Mesenchymal stem cell (in vitro differentiated cells and primary cell): ENCODE measurements around the gene TENM3.

Experiments
- DNase-seq: peaks from one replicate; pipeline ENCODE4 v3.0.0-alpha.2; 2013
- H2AFZ ChIP-seq: one replicate; pipeline ENCODE4 v1.6.1; 2013; ENCODE audit warnings: low read depth, mild to moderate bottlenecking, control low read depth, inconsistent platforms, low read length, moderate library complexity
- H2AK5ac ChIP-seq: 2 replicates; pipeline ENCODE4 v1.6.1; 2013; ENCODE audit warnings: low read length, moderate library complexity, mild to moderate bottlenecking, inconsistent platforms; ENCODE audit not compliant: severe bottlenecking
- H2BK120ac ChIP-seq: one replicate; pipeline ENCODE4 v1.6.1; 2013; ENCODE audit warnings: low read depth, mild to moderate bottlenecking, inconsistent platforms, low read length, moderate library complexity
- H2BK12ac ChIP-seq, 2 experiments: one replicate each; pipeline ENCODE4 v1.6.1; 2013; ENCODE audit warnings: inconsistent platforms in 2 of 2, low read length in 2 of 2, mild to moderate bottlenecking in 2 of 2, moderate library complexity in 2 of 2, control low read depth in 1 of 2
- H2BK15ac ChIP-seq: one replicate; pipeline ENCODE4 v1.6.1; 2013; ENCODE audit warnings: mild to moderate bottlenecking, low read depth, inconsistent platforms; ENCODE audit not compliant: poor library complexity, severe bottlenecking
- H2BK5ac ChIP-seq: 2 replicates; pipeline ENCODE4 v1.6.1; 2013; ENCODE audit warnings: low read depth, mild to moderate bottlenecking, low read length, control low read depth, inconsistent platforms; ENCODE audit not compliant: poor library complexity, severe bottlenecking
- H3K14ac ChIP-seq, 2 experiments: one replicate each; pipeline ENCODE4 v1.6.1; 2013; ENCODE audit warnings: inconsistent platforms in 2 of 2, low read length in 2 of 2, control low read depth in 1 of 2, mild to moderate bottlenecking in 1 of 2, moderate library complexity in 1 of 2
- H3K18ac ChIP-seq, 2 experiments: one replicate each; pipeline ENCODE4 v1.6.1; 2013; ENCODE audit warnings: inconsistent platforms in 2 of 2, low read length in 2 of 2, control low read depth in 1 of 2, low read depth in 1 of 2, mild to moderate bottlenecking in 1 of 2
- H3K23ac ChIP-seq, 2 experiments: one replicate each; pipeline ENCODE4 v1.6.1; 2013; ENCODE audit warnings: inconsistent platforms in 2 of 2, low read length in 2 of 2, mild to moderate bottlenecking in 2 of 2, moderate library complexity in 2 of 2, control low read depth in 1 of 2
- H3K27ac ChIP-seq: 2 replicates; pipeline ENCODE4 v1.5.1; 2013; ENCODE audit warnings: mild to moderate bottlenecking, moderate library complexity, low read length, control low read depth, inconsistent platforms; ENCODE audit not compliant: poor library complexity, severe bottlenecking
- H3K27me3 ChIP-seq, 2 experiments: 2 replicates each; pipeline versions ENCODE4 v1.6.1 to v1.7.0; 2013; ENCODE audit warnings: low read length in 2 of 2, mild to moderate bottlenecking in 2 of 2, moderate library complexity in 2 of 2, control low read depth in 1 of 2, inconsistent platforms in 1 of 2; ENCODE audit not compliant: control insufficient read depth in 1 of 2, insufficient read depth in 1 of 2
- H3K36me3 ChIP-seq, 2 experiments: 2 replicates each; pipeline versions ENCODE4 v1.6.1 to v1.7.0; 2013; ENCODE audit warnings: low read length in 2 of 2, control low read depth in 1 of 2, inconsistent platforms in 1 of 2, low read depth in 1 of 2, mild to moderate bottlenecking in 1 of 2; ENCODE audit not compliant: insufficient read depth in 2 of 2, control insufficient read depth in 1 of 2
- H3K4ac ChIP-seq, 2 experiments: one replicate each; pipeline ENCODE4 v1.6.1; 2013; ENCODE audit warnings: inconsistent platforms in 2 of 2, low read length in 2 of 2, mild to moderate bottlenecking in 2 of 2, moderate library complexity in 2 of 2, control low read depth in 1 of 2, low read depth in 1 of 2
- H3K4me1 ChIP-seq: 2 replicates; pipeline ENCODE4 v1.6.1; 2013; ENCODE audit warnings: low read depth, low read length, control low read depth; ENCODE audit not compliant: control insufficient read depth, insufficient read depth
- H3K4me2 ChIP-seq: 2 replicates; pipeline ENCODE4 v1.6.1; 2013; ENCODE audit warnings: low read length, mild to moderate bottlenecking, inconsistent platforms; ENCODE audit not compliant: poor library complexity, severe bottlenecking
- H3K4me3 ChIP-seq, 2 experiments: 2 replicates each; pipeline versions ENCODE4 v1.5.1 to v1.7.0; 2013; ENCODE audit warnings: low read length in 2 of 2, mild to moderate bottlenecking in 2 of 2, control low read depth in 1 of 2, low read depth in 1 of 2; ENCODE audit not compliant: insufficient read depth in 1 of 2
- H3K79me1 ChIP-seq: replicated peaks from 2 replicates; pipeline ENCODE4 v1.6.1; 2013; ENCODE audit warnings: mild to moderate bottlenecking, control low read depth, low read length, inconsistent platforms; ENCODE audit not compliant: poor library complexity, severe bottlenecking
- H3K9ac ChIP-seq: 2 replicates; pipeline ENCODE4 v1.7.0; 2013; ENCODE audit warnings: mild to moderate bottlenecking, low read length, moderate library complexity
- H3K9me3 ChIP-seq: 2 replicates; pipeline ENCODE4 v1.7.0; 2013; ENCODE audit warnings: mild to moderate bottlenecking, low read length; ENCODE audit not compliant: control insufficient read depth
- H4K8ac ChIP-seq: one replicate; pipeline ENCODE4 v1.6.1; 2013; ENCODE audit warnings: inconsistent platforms, mild to moderate bottlenecking, low read length, moderate library complexity
- H4K91ac ChIP-seq: one replicate; pipeline ENCODE4 v1.6.1; 2013; ENCODE audit warnings: mild to moderate bottlenecking, low read length, inconsistent platforms
- WGBS: methylation state at CpG from one replicate; pipeline ENCODE4 v1.1.7; 2013; ENCODE audit warnings: mixed read lengths; 5-methylcytosine and 5-hydroxymethylcytosine counted together

TENM3 gene

GRCh38 chr4:182831376-182831775 lies 588.2 kb downstream of the TENM3 start:
- Histone ChIP-seq H3K18ac (no peak overlapping the region), H3K9ac (no peak overlapping the region), H2BK5ac (no peak overlapping the region), H3K4me1 (no peaks in the 10 kb centered on the region), H3K14ac (no peak overlapping the region), H3K4me3 (no peak overlapping the region), H2AK5ac (no peak overlapping the region), H3K9me3 (no peaks in the 10 kb centered on the region), H3K4ac (no peak overlapping the region), H3K4me2 (no peak overlapping the region), H2BK120ac (no peak overlapping the region), H2AFZ (no peak overlapping the region), H3K36me3 (no peaks in the 10 kb centered on the region), H3K79me1 (no peaks in the 10 kb centered on the region), H2BK15ac (no peak overlapping the region), H3K27me3 (peaks cover 19 to 33% of the 10 kb centered on the region in 2 experiments), H4K91ac (no peak overlapping the region), H2BK12ac (no peak overlapping the region), H3K23ac (no peak overlapping the region), H3K27ac (no peak overlapping the region), H4K8ac (no peak overlapping the region)
- DNase-seq: no peak
- WGBS: 87% methylated on average over 3 of the region's 3 CpGs

DNA sequence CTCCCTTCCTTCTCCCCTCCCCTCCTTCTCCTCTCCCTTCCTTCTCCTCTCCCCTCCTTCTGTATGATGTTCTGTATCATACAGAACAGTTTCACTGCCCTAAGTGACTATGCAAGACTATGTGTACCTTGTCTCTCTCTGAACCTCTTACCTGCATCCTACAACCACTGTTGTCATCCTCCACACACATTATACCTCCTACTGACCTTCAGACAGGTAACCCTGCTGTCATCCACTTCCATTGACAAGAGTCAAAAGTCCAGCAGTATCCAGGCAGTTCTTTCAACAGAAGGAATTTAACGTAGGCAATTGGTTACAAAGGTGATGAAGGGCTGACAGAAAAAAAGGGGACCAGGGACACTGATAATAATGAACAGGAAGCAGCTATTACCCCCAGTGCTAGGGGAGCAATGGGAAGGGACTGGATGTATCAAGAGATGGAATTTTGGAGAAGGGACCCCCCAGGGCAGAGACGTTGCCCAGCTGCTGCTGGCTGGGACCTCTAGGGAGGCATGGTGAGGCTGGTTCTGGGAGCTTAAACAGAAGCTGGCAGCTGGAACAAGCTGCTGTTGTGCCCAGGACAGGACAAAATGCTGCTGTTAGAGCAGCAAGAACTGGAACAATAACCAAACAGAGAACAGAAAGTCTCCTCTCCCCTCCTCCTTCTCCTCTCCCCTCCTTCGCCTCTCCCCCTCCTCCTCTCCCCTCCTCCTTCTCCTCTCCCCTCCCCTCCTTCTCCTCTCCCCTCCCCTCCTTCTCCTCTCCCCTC lies 589.3 kb downstream of the TENM3 start:
- WGBS: 81% methylated on average over 2 of the region's 3 CpGs
- Histone ChIP-seq H3K27ac (no peak overlapping the region), H3K14ac (no peak overlapping the region), H3K27me3 (peaks cover 19 to 33% of the 10 kb centered on the region in 2 experiments), H3K18ac (no peak overlapping the region), H3K9ac (no peak overlapping the region), H3K23ac (no peak overlapping the region), H2AFZ (no peak overlapping the region), H2BK5ac (no peak overlapping the region), H3K4me2 (no peak overlapping the region), H3K4ac (no peak overlapping the region), H2BK15ac (no peak overlapping the region), H3K36me3 (no peaks in the 10 kb centered on the region), H3K4me1 (no peaks in the 10 kb centered on the region), H3K4me3 (no peak overlapping the region), H2BK12ac (no peak overlapping the region), H2AK5ac (no peak overlapping the region), H3K79me1 (no peaks in the 10 kb centered on the region), H2BK120ac (no peak overlapping the region), H3K9me3 (no peaks in the 10 kb centered on the region), H4K8ac (no peak overlapping the region), H4K91ac (no peak overlapping the region)
- no peak for DNase-seq

- WGBS: 63% methylated on average over 26 of the region's 26 CpGs
Observed at GRCh38 chr4:182835006-182835740, 592.0 kb downstream of the TENM3 start.

GRCh38 chr4:182837831-182838230 lies 594.6 kb downstream of the TENM3 start:
- Histone ChIP-seq H3K4me2 (no peak overlapping the region), H3K27me3 (peaks cover 11 to 13% of the 10 kb centered on the region in 2 experiments), H2BK12ac (no peak overlapping the region), H4K8ac (no peak overlapping the region), H3K79me1 (no peaks in the 10 kb centered on the region), H3K14ac (no peak overlapping the region), H3K18ac (no peak overlapping the region), H3K27ac (no peak overlapping the region), H2BK120ac (no peak overlapping the region), H3K9ac (no peak overlapping the region), H2BK15ac (no peak overlapping the region), H3K36me3 (no peaks in the 10 kb centered on the region), H3K23ac (no peak overlapping the region), H2BK5ac (no peak overlapping the region), H4K91ac (no peak overlapping the region), H3K4ac (no peak overlapping the region), H2AFZ (no peak overlapping the region), H2AK5ac (no peak overlapping the region), H3K4me1 (no peaks in the 10 kb centered on the region), H3K4me3 (no peak overlapping the region), H3K9me3 (no peaks in the 10 kb centered on the region)
- no peak for DNase-seq
- WGBS: 86% methylated on average over 12 of the region's 12 CpGs

More at GRCh38 chr4:182835006-182835740, 592.0 kb downstream of the TENM3 start:
- H3K4ac ChIP-seq: no peak overlapping the region
- H3K36me3 ChIP-seq: no peaks in the 10 kb centered on the region
- peaks cover 19 to 20% of the 10 kb centered on the region in 2 experiments for H3K27me3 ChIP-seq
- DNase-seq: no peak
- no peak overlapping the region for H3K14ac ChIP-seq
- no peaks in the 10 kb centered on the region for H3K79me1 ChIP-seq
- H3K18ac ChIP-seq: no peak overlapping the region
- no peaks in the 10 kb centered on the region for H3K9me3 ChIP-seq
- H2BK15ac ChIP-seq: no peak overlapping the region
- H2BK120ac ChIP-seq: no peak overlapping the region
- H4K8ac ChIP-seq: no peak overlapping the region
- H3K23ac ChIP-seq: no peak overlapping the region
- H2AFZ ChIP-seq: no peak overlapping the region
- peak overlapping the region; percentile 7 for H4K91ac ChIP-seq
- no peak overlapping the region for H2BK5ac ChIP-seq
- H2BK12ac ChIP-seq: no peak overlapping the region
- no peak overlapping the region for H3K4me3 ChIP-seq
- no peaks in the 10 kb centered on the region for H3K4me1 ChIP-seq
- H2AK5ac ChIP-seq: no peak overlapping the region
- H3K4me2 ChIP-seq: no peak overlapping the region
- H3K9ac ChIP-seq: no peak overlapping the region
- H3K27ac ChIP-seq: no peak overlapping the region
